ENCODE measurements around the gene INPP5K.

GRCh38 chr17:1478418-1478817 lies 38.0 kb downstream of the INPP5K start:
- TF ChIP-seq CTCF (IDR thresholded peaks at IDR 0.05) (no peak), EP300 (IDR thresholded peaks at IDR 0.05) (no peak), POLR2A (IDR thresholded peaks at IDR 0.05) (no peak), POLR2AphosphoS5 (IDR thresholded peaks at IDR 0.05) (no peak)
